H9 (cell line): ENCODE data around the gene AQP10. TPM values are rescaled to one million over a fixed set of nuclear protein-coding genes. Genes with fewer than 3 reads are reported as not detected.

Source experiments
- DNase-seq: peaks from one replicate; pipeline ENCODE4 v3.0.0-alpha.2; 2017
- H2AFZ ChIP-seq: one replicate; pipeline ENCODE4 v1.6.1; 2013; ENCODE audit warnings: mild to moderate bottlenecking, low read length, control low read depth, moderate library complexity
- H2AK5ac ChIP-seq: 2 replicates; pipeline ENCODE4 v1.6.1; 2013; ENCODE audit warnings: low read length, control low read depth, mixed read lengths; ENCODE audit not compliant: insufficient read length
- H2BK120ac ChIP-seq: one replicate; pipeline ENCODE4 v1.6.1; 2013; ENCODE audit warnings: low read depth, mild to moderate bottlenecking, low read length, control low read depth, inconsistent platforms; ENCODE audit not compliant: poor library complexity, severe bottlenecking
- H2BK12ac ChIP-seq: 2 replicates; pipeline ENCODE4 v1.6.1; 2013; ENCODE audit warnings: low read length, control low read depth, mixed read lengths, low read depth; ENCODE audit not compliant: insufficient read length
- H2BK15ac ChIP-seq: 2 replicates; pipeline ENCODE4 v1.6.1; 2013; ENCODE audit warnings: low read depth, low read length, control low read depth
- H2BK20ac ChIP-seq: one replicate; pipeline ENCODE4 v1.6.1; 2013; ENCODE audit warnings: low read depth, mild to moderate bottlenecking, low read length, control low read depth, inconsistent platforms; ENCODE audit not compliant: poor library complexity, severe bottlenecking
- H2BK5ac ChIP-seq: 2 replicates; pipeline ENCODE4 v1.6.1; 2013; ENCODE audit warnings: low read length, control low read depth, mixed read lengths; ENCODE audit not compliant: insufficient read length
- H3K14ac ChIP-seq: 2 replicates; pipeline ENCODE4 v1.6.1; 2013; ENCODE audit warnings: low read length, control low read depth; ENCODE audit not compliant: insufficient read depth
- H3K18ac ChIP-seq: 2 replicates; pipeline ENCODE4 v1.6.1; 2013; ENCODE audit warnings: low read depth, mild to moderate bottlenecking, mixed read lengths, low read length, control low read depth; ENCODE audit not compliant: insufficient read length
- H3K23ac ChIP-seq: 2 replicates; pipeline ENCODE4 v1.6.1; 2013; ENCODE audit warnings: low read length, control low read depth, mixed read lengths, low read depth; ENCODE audit not compliant: insufficient read length
- H3K23me2 ChIP-seq: 2 replicates; pipeline ENCODE4 v1.6.1; 2013; ENCODE audit warnings: low read depth, mild to moderate bottlenecking, mixed read lengths, low read length, control low read depth; ENCODE audit not compliant: insufficient read length, poor library complexity, severe bottlenecking
- H3K27ac ChIP-seq: 2 replicates; pipeline ENCODE4 v1.5.1; 2013; ENCODE audit warnings: low read length, control low read depth, mixed read lengths, low read depth; ENCODE audit not compliant: insufficient read length
- H3K27me3 ChIP-seq: 2 replicates; pipeline ENCODE4 v1.6.1; 2013; ENCODE audit warnings: low read length, control low read depth, inconsistent platforms; ENCODE audit not compliant: insufficient read depth
- H3K4ac ChIP-seq: 2 replicates; pipeline ENCODE4 v1.6.1; 2013; ENCODE audit warnings: low read depth, mild to moderate bottlenecking, control low read depth, inconsistent platforms, low read length, moderate library complexity
- H3K4me1 ChIP-seq: 2 replicates; pipeline ENCODE4 v1.6.1; 2013; ENCODE audit warnings: low read length, control low read depth, inconsistent platforms; ENCODE audit not compliant: insufficient read depth
- H3K4me2 ChIP-seq: 2 replicates; pipeline ENCODE4 v1.6.1; 2013; ENCODE audit warnings: low read length, control low read depth, mixed read lengths; ENCODE audit not compliant: insufficient read length, insufficient read depth
- H3K56ac ChIP-seq: 2 replicates; pipeline ENCODE4 v1.6.1; 2013; ENCODE audit warnings: low read depth, mild to moderate bottlenecking, mixed read lengths, low read length, control low read depth; ENCODE audit not compliant: insufficient read length
- H3K79me1 ChIP-seq: 2 replicates; pipeline ENCODE4 v1.6.1; 2013; ENCODE audit warnings: low read depth, mild to moderate bottlenecking, moderate library complexity, low read length, control low read depth, inconsistent platforms; ENCODE audit not compliant: insufficient read depth, poor library complexity, severe bottlenecking
- H3K79me2 ChIP-seq: 2 replicates; pipeline ENCODE4 v1.6.1; 2013; ENCODE audit warnings: low read length, control low read depth, inconsistent platforms; ENCODE audit not compliant: insufficient read depth
- H3K9ac ChIP-seq: 2 replicates; pipeline ENCODE4 v1.6.1; 2013; ENCODE audit warnings: low read length, control low read depth, mixed read lengths; ENCODE audit not compliant: insufficient read length; ENCODE audit errors: extremely low read depth
- H3K9me3 ChIP-seq: one replicate; pipeline ENCODE4 v1.6.1; 2013; ENCODE audit warnings: low read depth, low read length, inconsistent platforms; ENCODE audit not compliant: control insufficient read depth
- H3T11ph ChIP-seq: one replicate; pipeline ENCODE4 v1.6.1; 2013; ENCODE audit warnings: mild to moderate bottlenecking, low read length, control low read depth, inconsistent platforms
- H4K20me1 ChIP-seq: one replicate; pipeline ENCODE4 v1.6.1; 2013; ENCODE audit not compliant: control insufficient read depth, insufficient read length, insufficient read depth
- H4K5ac ChIP-seq: 2 replicates; pipeline ENCODE4 v1.6.1; 2013; ENCODE audit warnings: low read depth, mild to moderate bottlenecking, mixed read lengths, low read length, control low read depth; ENCODE audit not compliant: insufficient read length
- H4K8ac ChIP-seq: replicated peaks from 2 replicates; pipeline ENCODE4 v1.6.1; 2013; ENCODE audit warnings: low read length, control low read depth, mixed read lengths, low read depth; ENCODE audit not compliant: insufficient read length
- H4K91ac ChIP-seq: 2 replicates; pipeline ENCODE4 v1.6.1; 2013; ENCODE audit warnings: low read depth, mild to moderate bottlenecking, moderate library complexity, mixed read lengths, low read length, control low read depth; ENCODE audit not compliant: insufficient read length
- H3K27ac Mint-ChIP-seq, 3 experiments: 2 replicates in 2 of 3; 3 replicates in 1 of 3; pipeline ENCODE4 v1.8.0; 2020 to 2021; ENCODE audit warnings: mixed read lengths in 3 of 3, mild to moderate bottlenecking in 1 of 3, moderate library complexity in 1 of 3
- H3K27me3 Mint-ChIP-seq: 2 replicates; pipeline ENCODE4 v1.8.0; 2021; ENCODE audit warnings: low read depth, mild to moderate bottlenecking, moderate library complexity, mixed read lengths
- H3K36me3 Mint-ChIP-seq, 3 experiments: 2 replicates in 2 of 3; 3 replicates in 1 of 3; pipeline ENCODE4 v1.8.0; 2020 to 2021; ENCODE audit warnings: low read depth in 3 of 3, mixed read lengths in 3 of 3; ENCODE audit not compliant: insufficient read depth in 1 of 3
- H3K4me1 Mint-ChIP-seq, 2 experiments: 2 replicates each; pipeline ENCODE4 v1.8.0; 2020; ENCODE audit warnings: mixed read lengths in 2 of 2
- H3K4me3 Mint-ChIP-seq, 2 experiments: 2 replicates in 1 of 2; 3 replicates in 1 of 2; pipeline ENCODE4 v1.8.0; 2020 to 2021; ENCODE audit warnings: mild to moderate bottlenecking in 2 of 2, mixed read lengths in 2 of 2, moderate library complexity in 1 of 2
- H3K9me3 Mint-ChIP-seq, 2 experiments: 2 replicates in 1 of 2; 3 replicates in 1 of 2; pipeline ENCODE4 v1.8.0; 2020; ENCODE audit warnings: mild to moderate bottlenecking in 2 of 2, mixed read lengths in 2 of 2, moderate library complexity in 1 of 2
- total RNA-seq: library from RNA; stranded (reverse); gene quantifications from 2 replicates; pipeline ENCODE4 v1.2.1, GENCODE V29; 2021
- TF ChIP-seq, protein P1 (sequence below): fragments of 200-600 bp; sonication (generic); conservative IDR thresholded peaks from 3 replicates; pipeline ENCODE4 v1.8.0; 2021; ENCODE audit warnings: antibody characterized with exemption, mild to moderate bottlenecking

AQP10 gene
- total RNA-seq, 1 experiment from 2014 or later = not detected

- H3K4me1 Mint-ChIP-seq = peaks cover 34 to 41% of the 10 kb centered on the region in 2 experiments
- Histone ChIP-seq H3K23me2 (peaks cover 16% of the 10 kb centered on the region), H2AK5ac (no peak overlapping the region), H2BK12ac (no peak overlapping the region), H3K4me2 (no peak overlapping the region), H3K18ac (no peak overlapping the region), H3K27me3 (no peaks in the 10 kb centered on the region), H2BK20ac (no peak overlapping the region), H3K4ac (no peak overlapping the region), H3K79me2 (peaks cover 2% of the 10 kb centered on the region; the same call in 1 of the 2 replicates), H2BK15ac (no peak overlapping the region), H3K27ac (no peak overlapping the region), H2AFZ (no peak overlapping the region), H3K14ac (no peak overlapping the region), H4K5ac (no peak overlapping the region), H3K56ac (no peak overlapping the region), H3T11ph (no peak overlapping the region), H3K9me3 (no peaks in the 10 kb centered on the region), H3K9ac (no peak overlapping the region), H4K8ac (no peak overlapping the region), H3K79me1 (no peaks in the 10 kb centered on the region), H4K91ac (no peak overlapping the region), H3K4me1 (peaks cover 12% of the 10 kb centered on the region; the same call in 1 of the 2 replicates), H2BK5ac (no peak overlapping the region), H4K20me1 (no peaks in the 10 kb centered on the region), H2BK120ac (no peak overlapping the region), H3K23ac (no peak overlapping the region)
- H3K9me3 Mint-ChIP-seq = no peaks in the 10 kb centered on the region
- no peak for DNase-seq
- TF ChIP-seq, protein P1, sequence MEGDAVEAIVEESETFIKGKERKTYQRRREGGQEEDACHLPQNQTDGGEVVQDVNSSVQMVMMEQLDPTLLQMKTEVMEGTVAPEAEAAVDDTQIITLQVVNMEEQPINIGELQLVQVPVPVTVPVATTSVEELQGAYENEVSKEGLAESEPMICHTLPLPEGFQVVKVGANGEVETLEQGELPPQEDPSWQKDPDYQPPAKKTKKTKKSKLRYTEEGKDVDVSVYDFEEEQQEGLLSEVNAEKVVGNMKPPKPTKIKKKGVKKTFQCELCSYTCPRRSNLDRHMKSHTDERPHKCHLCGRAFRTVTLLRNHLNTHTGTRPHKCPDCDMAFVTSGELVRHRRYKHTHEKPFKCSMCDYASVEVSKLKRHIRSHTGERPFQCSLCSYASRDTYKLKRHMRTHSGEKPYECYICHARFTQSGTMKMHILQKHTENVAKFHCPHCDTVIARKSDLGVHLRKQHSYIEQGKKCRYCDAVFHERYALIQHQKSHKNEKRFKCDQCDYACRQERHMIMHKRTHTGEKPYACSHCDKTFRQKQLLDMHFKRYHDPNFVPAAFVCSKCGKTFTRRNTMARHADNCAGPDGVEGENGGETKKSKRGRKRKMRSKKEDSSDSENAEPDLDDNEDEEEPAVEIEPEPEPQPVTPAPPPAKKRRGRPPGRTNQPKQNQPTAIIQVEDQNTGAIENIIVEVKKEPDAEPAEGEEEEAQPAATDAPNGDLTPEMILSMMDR = no peak
- H3K4me3 Mint-ChIP-seq = no peak overlapping the region
- peak overlapping the region in 1 of 3 experiments; percentile 38; a peak in 1 of 7 replicates for H3K27ac Mint-ChIP-seq
- no peaks in the 10 kb centered on the region; the same call in 1 of the 2 replicates for H3K27me3 Mint-ChIP-seq
- H3K36me3 Mint-ChIP-seq = peaks cover 20 to 57% (median 46%) of the 10 kb centered on the region in 3 experiments
Measured at GRCh38 chr1:154330669-154331068, 9.8 kb downstream of the AQP10 start.
